ENCODE results near the gene INKA1. TPM values are rescaled to one million over a fixed set of nuclear protein-coding genes. Genes with fewer than 3 reads are reported as not detected.
"Not testable (repeated sequence)": the region's sequence is repeated elsewhere in the genome, so short reads cannot be mapped to it uniquely, and the experiment has no call there.

The INKA1 gene
- total RNA-seq, 1 donor, result 1.5 TPM

DNA sequence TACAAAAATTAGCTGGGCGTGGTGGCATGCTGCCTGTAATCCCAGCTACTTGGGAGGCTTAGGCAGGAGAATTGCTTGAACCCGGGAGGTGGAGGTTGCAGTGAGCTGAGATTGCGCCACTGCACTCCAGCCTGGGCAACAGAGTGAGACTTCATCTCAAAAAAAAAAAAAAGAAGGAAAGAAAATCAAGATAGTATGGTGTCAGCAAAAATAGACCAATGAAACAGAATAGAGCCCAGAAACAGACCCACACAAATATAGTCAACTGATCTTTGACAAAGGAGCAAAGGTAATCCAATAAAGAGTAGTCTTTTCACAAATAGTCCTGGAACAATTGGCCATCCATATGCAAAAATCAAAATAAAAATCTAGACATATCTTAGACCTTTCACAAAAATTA is 20.1 kb downstream of the INKA1 start:
- H3K4me1 ChIP-seq (ENCODE audit: insufficient read depth, low read length); H3K4me3 ChIP-seq (ENCODE audit: low read length); H3K27me3 ChIP-seq (ENCODE audit: insufficient read depth, low read length); H3K9me3 ChIP-seq (ENCODE audit: low read depth, low read length): not testable (repeated sequence)

DNA sequence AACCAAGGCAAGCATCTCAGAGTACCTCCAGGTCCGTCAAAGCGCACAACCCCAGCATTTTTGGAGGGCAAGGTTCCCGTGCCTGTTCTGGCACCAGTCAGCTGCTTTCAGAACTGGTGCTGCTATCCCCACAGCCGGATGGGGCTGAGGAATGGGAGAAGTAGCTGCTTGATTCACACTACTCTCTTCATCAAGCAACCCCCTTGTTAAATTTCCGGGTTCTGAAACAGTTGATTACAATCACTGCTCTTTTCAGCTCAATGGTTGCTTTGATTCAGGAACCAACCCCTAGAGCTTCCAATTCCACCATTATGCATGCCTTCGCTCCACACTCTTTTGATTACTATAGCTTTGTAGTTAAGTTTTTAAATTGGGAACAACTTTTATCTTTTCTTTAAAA is 23.0 kb downstream of the INKA1 start:
- no peaks in the 10 kb centered on the region for H3K9me3 ChIP-seq (ENCODE audit: low read depth, low read length)
- no peak overlapping the region for H3K4me3 ChIP-seq (ENCODE audit: low read length)
- no peaks in the 10 kb centered on the region for H3K27me3 ChIP-seq (ENCODE audit: insufficient read depth, low read length)
- H3K4me1 ChIP-seq (ENCODE audit: insufficient read depth, low read length), result no peaks in the 10 kb centered on the region

DNA sequence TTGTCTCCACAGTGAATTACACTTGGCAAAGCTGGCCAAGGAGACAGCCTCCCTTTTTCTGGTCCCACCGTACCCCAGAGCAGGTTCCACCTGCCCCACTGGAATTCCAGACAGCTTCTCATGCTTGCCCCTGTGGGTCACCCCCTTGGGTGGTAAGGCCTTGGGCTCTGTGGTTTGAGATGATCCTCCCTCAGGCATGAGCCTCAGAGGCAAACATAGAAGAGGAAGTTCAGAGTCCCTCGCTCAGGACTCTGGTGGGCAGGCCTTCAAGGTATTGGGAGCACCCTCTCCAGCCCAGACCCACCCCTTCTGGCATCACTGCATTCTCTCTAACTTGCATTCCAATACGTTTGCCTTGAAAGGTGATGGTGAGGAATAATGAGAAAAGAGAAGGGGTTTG is 28.3 kb downstream of the INKA1 start:
- no peaks in the 10 kb centered on the region for H3K27me3 ChIP-seq (ENCODE audit: insufficient read depth, low read length)
- H3K9me3 ChIP-seq (ENCODE audit: low read depth, low read length), result no peaks in the 10 kb centered on the region
- H3K4me1 ChIP-seq (ENCODE audit: insufficient read depth, low read length), result no peaks in the 10 kb centered on the region
- H3K4me3 ChIP-seq (ENCODE audit: low read length), result no peak overlapping the region

- H3K9me3 ChIP-seq (ENCODE audit: low read depth, low read length), result no peaks in the 10 kb centered on the region
- no peaks in the 10 kb centered on the region for H3K4me1 ChIP-seq (ENCODE audit: insufficient read depth, low read length)
- H3K27me3 ChIP-seq (ENCODE audit: insufficient read depth, low read length), result no peaks in the 10 kb centered on the region
- H3K4me3 ChIP-seq (ENCODE audit: low read length), result no peak overlapping the region
Observed at GRCh38 chr3:49839193-49839809, 36.2 kb downstream of the INKA1 start.

- H3K27me3 ChIP-seq (ENCODE audit: insufficient read depth, low read length), result no peaks in the 10 kb centered on the region
- H3K4me1 ChIP-seq (ENCODE audit: insufficient read depth, low read length), result no peaks in the 10 kb centered on the region
- no peak overlapping the region for H3K4me3 ChIP-seq (ENCODE audit: low read length)
- no peaks in the 10 kb centered on the region for H3K9me3 ChIP-seq (ENCODE audit: low read depth, low read length)
Observed at GRCh38 chr3:49840388-49840787, 37.3 kb downstream of the INKA1 start.

GRCh38 chr3:49841126-49841696 is 38.1 kb downstream of the INKA1 start:
- Histone ChIP-seq H3K4me1 (ENCODE audit: insufficient read depth, low read length) (no peaks in the 10 kb centered on the region), H3K27me3 (ENCODE audit: insufficient read depth, low read length) (no peaks in the 10 kb centered on the region), H3K9me3 (ENCODE audit: low read depth, low read length) (no peaks in the 10 kb centered on the region), H3K4me3 (ENCODE audit: low read length) (no peak overlapping the region)

DNA sequence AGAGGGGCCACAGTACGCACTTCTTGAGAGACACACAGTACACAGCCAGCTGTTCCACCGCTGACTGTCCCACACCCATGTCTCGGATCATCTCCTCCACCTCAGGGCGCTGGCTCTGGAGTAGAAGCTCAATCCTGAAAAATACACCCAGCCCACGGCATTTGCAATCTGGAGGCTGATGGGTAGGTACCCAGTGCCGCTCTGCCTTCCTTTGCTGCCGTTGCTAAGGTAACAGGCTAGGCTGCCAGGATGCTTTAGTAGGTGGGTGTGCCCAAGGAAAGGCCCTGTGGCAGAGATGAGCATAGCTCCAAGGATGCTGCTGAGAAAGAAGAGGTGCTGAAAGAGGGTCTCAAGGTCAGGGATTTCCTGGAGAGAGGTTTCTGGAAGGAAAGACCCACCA is 38.7 kb downstream of the INKA1 start:
- H3K4me1 ChIP-seq (ENCODE audit: insufficient read depth, low read length), result no peaks in the 10 kb centered on the region
- H3K9me3 ChIP-seq (ENCODE audit: low read depth, low read length), result no peaks in the 10 kb centered on the region
- H3K27me3 ChIP-seq (ENCODE audit: insufficient read depth, low read length), result no peaks in the 10 kb centered on the region
- H3K4me3 ChIP-seq (ENCODE audit: low read length), result no peak overlapping the region

- H3K4me3 ChIP-seq (ENCODE audit: low read length), result no peak overlapping the region
- no peaks in the 10 kb centered on the region for H3K9me3 ChIP-seq (ENCODE audit: low read depth, low read length)
- no peaks in the 10 kb centered on the region for H3K4me1 ChIP-seq (ENCODE audit: insufficient read depth, low read length)
- no peaks in the 10 kb centered on the region for H3K27me3 ChIP-seq (ENCODE audit: insufficient read depth, low read length)
Observed at GRCh38 chr3:49842843-49843517, 39.9 kb downstream of the INKA1 start.

- H3K4me1 ChIP-seq (ENCODE audit: insufficient read depth, low read length), result no peaks in the 10 kb centered on the region
- H3K9me3 ChIP-seq (ENCODE audit: low read depth, low read length), result no peaks in the 10 kb centered on the region
- H3K4me3 ChIP-seq (ENCODE audit: low read length), result no peak overlapping the region
- no peaks in the 10 kb centered on the region for H3K27me3 ChIP-seq (ENCODE audit: insufficient read depth, low read length)
Observed at GRCh38 chr3:49844464-49845183, 41.6 kb downstream of the INKA1 start.

DNA sequence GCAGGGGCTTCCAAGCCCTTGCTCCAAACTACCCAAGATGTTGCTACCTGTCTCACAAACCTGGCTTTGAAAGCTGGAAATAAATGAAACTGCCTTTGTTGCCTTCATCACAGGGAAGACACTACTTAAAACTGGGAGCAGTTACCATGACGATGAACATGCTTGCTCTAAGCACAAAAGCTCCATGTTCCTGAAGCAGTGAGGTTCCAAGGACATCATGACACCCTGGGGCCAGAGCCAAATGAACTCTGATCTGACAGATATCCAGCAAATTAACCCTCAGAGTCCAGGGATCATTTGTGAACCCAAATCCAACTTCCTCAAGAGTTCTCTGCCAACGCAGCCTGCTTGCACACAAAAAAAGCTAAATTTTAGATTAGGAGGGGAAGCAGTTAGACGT is 42.6 kb downstream of the INKA1 start:
- H3K27me3 ChIP-seq (ENCODE audit: insufficient read depth, low read length), result no peaks in the 10 kb centered on the region
- H3K4me3 ChIP-seq (ENCODE audit: low read length), result no peak overlapping the region
- no peaks in the 10 kb centered on the region for H3K9me3 ChIP-seq (ENCODE audit: low read depth, low read length)
- H3K4me1 ChIP-seq (ENCODE audit: insufficient read depth, low read length), result no peaks in the 10 kb centered on the region

Other genes starting within 250 kb of the INKA1 start
- under 0.01 TPM for gene BSN, start 248.8 kb upstream of the INKA1 start, total RNA-seq
- 30.7 TPM for gene APEH, start 128.9 kb upstream of the INKA1 start, total RNA-seq
- gene MST1, start 113.8 kb upstream of the INKA1 start, total RNA-seq, result 2.1 TPM
- gene RNF123, start 113.7 kb upstream of the INKA1 start, total RNA-seq, result 6.2 TPM
- gene AMIGO3, start 83.6 kb upstream of the INKA1 start, total RNA-seq, result 3.8 TPM
- 13.3 TPM for gene GMPPB, start 79.3 kb upstream of the INKA1 start, total RNA-seq
- 31.7 TPM for gene IP6K1, start 16.7 kb upstream of the INKA1 start, total RNA-seq
- gene CDHR4, start 3.4 kb upstream of the INKA1 start, total RNA-seq, result not detected
- 57.9 TPM for gene UBA7, start 10.7 kb downstream of the INKA1 start, total RNA-seq
- gene TRAIP, start 53.3 kb downstream of the INKA1 start, total RNA-seq, result 3.3 TPM
- not detected for gene CAMKV, start 66.6 kb downstream of the INKA1 start, total RNA-seq
- 0.10 TPM for gene MST1R, start 100.6 kb downstream of the INKA1 start, total RNA-seq
- gene MON1A, start 126.5 kb downstream of the INKA1 start, total RNA-seq, result 0.73 TPM
- 59.0 TPM for gene RBM6, start 136.9 kb downstream of the INKA1 start, total RNA-seq

Data from mononuclear cell (primary cell).